Stimulated activated CD8-positive, alpha-beta memory T cell treated with anti-CD3 and anti-CD28 coated beads, Interleukin-12 subunit alpha, Interleukin-12 subunit beta, amount 100 ng/mL, for 4 hours (primary cell): Measurements from ENCODE around the gene SERBP1.

ENCODE experiments used
- DNase-seq: peaks from one replicate; pipeline ENCODE4 v3.0.0-alpha.2; 2020; ENCODE audit warnings: low read depth

The SERBP1 gene

DNA sequence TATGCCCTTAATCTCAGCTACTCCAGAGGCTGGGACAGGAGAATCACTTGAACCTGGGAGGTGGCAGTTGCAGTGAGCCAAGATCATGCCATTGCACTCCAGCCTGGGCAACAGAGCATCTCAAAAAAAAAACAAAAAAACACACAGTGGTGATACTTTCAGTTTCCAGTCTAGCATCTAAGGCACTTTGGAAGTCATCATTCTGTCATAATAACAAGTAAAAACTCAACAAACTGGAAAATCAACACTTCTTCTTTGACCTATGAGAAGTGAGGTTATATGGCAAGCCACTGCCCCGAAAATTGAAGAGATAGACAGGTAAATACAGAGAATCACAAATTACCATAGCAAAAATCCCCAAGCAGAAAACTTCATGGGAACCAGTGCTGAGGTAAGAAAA, 70.6 kb downstream of the SERBP1 start:
- no peak for DNase-seq
